GM19240 (cell line): ENCODE results near the gene GAP43.

Experiments used
- DNase-seq: peaks from one replicate; pipeline ENCODE4 v3.0.0; 2011; ENCODE audit warnings: low spot score; ENCODE audit not compliant: insufficient read length

Gene GAP43

GRCh38 chr3:115660646-115661337, 37.5 kb downstream of the GAP43 start:
- no peak for DNase-seq

- DNase-seq = no peak
These were observed 39.0 kb downstream of the GAP43 start for GRCh38 chr3:115662356-115662755.

GRCh38 chr3:115663414-115663813, 40.1 kb downstream of the GAP43 start:
- DNase-seq = no peak

- no peak for DNase-seq
These were observed 42.8 kb downstream of the GAP43 start for GRCh38 chr3:115666081-115666480.

- DNase-seq = no peak
These were observed 43.8 kb downstream of the GAP43 start for GRCh38 chr3:115666920-115667737.

- no peak for DNase-seq
These were observed 44.4 kb downstream of the GAP43 start for GRCh38 chr3:115667738-115668065.

- DNase-seq = no peak
These were observed 47.6 kb downstream of the GAP43 start for GRCh38 chr3:115670911-115671310.

GRCh38 chr3:115671761-115672455, 48.6 kb downstream of the GAP43 start:
- no peak for DNase-seq

GRCh38 chr3:115673881-115674280, 50.6 kb downstream of the GAP43 start:
- no peak for DNase-seq

- no peak for DNase-seq
These were observed 53.0 kb downstream of the GAP43 start for GRCh38 chr3:115676336-115676735.

- DNase-seq = no peak
These were observed 57.6 kb downstream of the GAP43 start for GRCh38 chr3:115680803-115681345.

GRCh38 chr3:115681736-115682135, 58.4 kb downstream of the GAP43 start:
- no peak for DNase-seq

- DNase-seq = no peak
These were observed 60.0 kb downstream of the GAP43 start for GRCh38 chr3:115683305-115683704.

GRCh38 chr3:115683773-115684172, 60.5 kb downstream of the GAP43 start:
- DNase-seq = no peak

GRCh38 chr3:115685097-115685496, 61.8 kb downstream of the GAP43 start:
- DNase-seq = no peak

- DNase-seq = no peak
These were observed 64.4 kb downstream of the GAP43 start for GRCh38 chr3:115687721-115688120.

GRCh38 chr3:115688418-115688817, 65.1 kb downstream of the GAP43 start:
- no peak for DNase-seq

GRCh38 chr3:115689928-115690327, 66.6 kb downstream of the GAP43 start:
- DNase-seq = no peak

- no peak for DNase-seq
These were observed 68.7 kb downstream of the GAP43 start for GRCh38 chr3:115691964-115692363.

- peak; percentile 35 for DNase-seq
These were observed 69.7 kb downstream of the GAP43 start for GRCh38 chr3:115692887-115693524.

- no peak for DNase-seq
These were observed 70.6 kb downstream of the GAP43 start for GRCh38 chr3:115693868-115694267.

GRCh38 chr3:115695090-115695489, 71.8 kb downstream of the GAP43 start:
- DNase-seq = no peak
